Mucosa of rectum (tissue), 2 donors: ENCODE measurements around the gene VPS36.
A peak's percentile ranks its signal among the peaks of the same experiment; 100 is the strongest.
"Not testable (repeated sequence)": the region's sequence is repeated elsewhere in the genome, so short reads cannot be mapped to it uniquely, and the experiment has no call there.

Experiments used
- H3K27ac ChIP-seq, 2 donors: one replicate each; pipeline ENCODE4 v1.7.0; 2013; ENCODE audit warnings: inconsistent platforms in 2 of 2, low read depth in 2 of 2, low read length in 2 of 2
- H3K27me3 ChIP-seq, 2 donors: one replicate each; pipeline ENCODE4 v1.7.0; 2013; ENCODE audit warnings: low read length in 2 of 2; ENCODE audit not compliant: control insufficient read depth in 2 of 2, insufficient read depth in 2 of 2
- H3K36me3 ChIP-seq, 2 donors: one replicate each; pipeline ENCODE4 v1.7.0; 2013; ENCODE audit warnings: low read length in 2 of 2; ENCODE audit not compliant: control insufficient read depth in 2 of 2, insufficient read depth in 2 of 2
- H3K4me1 ChIP-seq, 2 donors: one replicate each; pipeline ENCODE4 v1.7.0; 2013; ENCODE audit warnings: low read length in 2 of 2, mild to moderate bottlenecking in 1 of 2; ENCODE audit not compliant: control insufficient read depth in 2 of 2, insufficient read depth in 2 of 2
- H3K4me3 ChIP-seq, 2 donors: one replicate each; pipeline ENCODE4 v1.7.0; 2013; ENCODE audit warnings: low read length in 2 of 2
- H3K9ac ChIP-seq, 2 donors: one replicate each; pipeline ENCODE4 v1.7.0; 2013; ENCODE audit warnings: low read length in 2 of 2, low read depth in 1 of 2, mild to moderate bottlenecking in 1 of 2
- H3K9me3 ChIP-seq, 2 donors: one replicate each; pipeline ENCODE4 v1.7.0; 2013; ENCODE audit warnings: low read length in 2 of 2; ENCODE audit not compliant: control insufficient read depth in 2 of 2
- donor health status: healthy.
- donor health status: Normal muscosa, but diverticular disease.

The VPS36 gene

GRCh38 chr13:52408071-52408658 lies 42.3 kb downstream of the VPS36 start:
- H3K9me3 ChIP-seq, H3K27me3 ChIP-seq, H3K4me3 ChIP-seq, H3K9ac ChIP-seq, H3K4me1 ChIP-seq, H3K27ac ChIP-seq: not testable (repeated sequence)
- peaks cover 9 to 13% of the 10 kb centered on the region in 2 donors for H3K36me3 ChIP-seq

GRCh38 chr13:52407436-52407835 lies 43.0 kb downstream of the VPS36 start:
- not testable (repeated sequence) for H3K36me3 ChIP-seq, H3K9ac ChIP-seq, H3K4me1 ChIP-seq, H3K9me3 ChIP-seq, H3K27ac ChIP-seq, H3K4me3 ChIP-seq, H3K27me3 ChIP-seq

- Histone ChIP-seq H3K27ac (no peak overlapping the region), H3K9ac (no peak overlapping the region), H3K36me3 (peaks cover 2 to 5% of the 10 kb centered on the region in 2 donors), H3K4me1 (peaks cover 0 to 8% of the 10 kb centered on the region in 2 donors), H3K4me3 (no peak overlapping the region), H3K27me3 (peaks cover 5 to 8% of the 10 kb centered on the region in 2 donors), H3K9me3 (no peaks in the 10 kb centered on the region)
These were observed 43.8 kb downstream of the VPS36 start for GRCh38 chr13:52406629-52407028.

GRCh38 chr13:52405767-52406494 lies 44.5 kb downstream of the VPS36 start, which contains the start of gene THSD1:
TSS of gene THSD1 (minus strand) at chr13:52406172. CDS start at chr13:52402600, 3,572 bp downstream.
- Histone ChIP-seq H3K9me3 (no peaks in the 10 kb centered on the region), H3K36me3 (peaks cover 0 to 2% of the 10 kb centered on the region in 2 donors), H3K4me3 (peak within 1 kb of the TSS; percentile 44 to 46), H3K27ac (no peak within 1 kb of the TSS), H3K27me3 (peaks cover 5 to 8% of the 10 kb centered on the region in 2 donors), H3K9ac (peak within 1 kb of the TSS in 1 of 2 donors; percentile 37), H3K4me1 (peaks cover 0 to 8% of the 10 kb centered on the region in 2 donors)

DNA sequence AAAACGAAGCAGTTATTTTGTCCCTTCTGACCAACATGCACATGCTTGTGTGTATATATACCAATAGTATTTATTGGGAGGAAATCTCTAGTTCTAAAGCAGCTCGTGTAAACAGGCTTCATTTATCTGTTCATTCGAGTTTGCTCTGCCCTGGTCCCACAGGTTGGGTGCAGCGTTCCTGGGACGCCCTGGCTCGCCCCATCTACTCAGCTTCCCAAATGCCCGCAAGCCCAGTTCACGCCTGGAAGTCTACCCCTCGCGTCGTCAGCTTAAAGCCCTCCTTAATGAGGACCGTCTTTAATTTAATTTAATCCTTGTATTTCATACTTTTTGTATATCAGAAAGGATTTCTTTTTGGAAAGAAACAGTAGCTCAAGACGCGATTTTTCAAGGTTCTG lies 45.1 kb downstream of the VPS36 start:
- Histone ChIP-seq H3K27me3 (peaks cover 5 to 8% of the 10 kb centered on the region in 2 donors), H3K4me1 (peaks cover 0 to 8% of the 10 kb centered on the region in 2 donors), H3K27ac (no peak overlapping the region), H3K9ac (peak overlapping the region in 1 of 2 donors; percentile 37), H3K4me3 (peak overlapping the region; percentile 44 to 46), H3K9me3 (no peaks in the 10 kb centered on the region), H3K36me3 (no peaks in the 10 kb centered on the region)

DNA sequence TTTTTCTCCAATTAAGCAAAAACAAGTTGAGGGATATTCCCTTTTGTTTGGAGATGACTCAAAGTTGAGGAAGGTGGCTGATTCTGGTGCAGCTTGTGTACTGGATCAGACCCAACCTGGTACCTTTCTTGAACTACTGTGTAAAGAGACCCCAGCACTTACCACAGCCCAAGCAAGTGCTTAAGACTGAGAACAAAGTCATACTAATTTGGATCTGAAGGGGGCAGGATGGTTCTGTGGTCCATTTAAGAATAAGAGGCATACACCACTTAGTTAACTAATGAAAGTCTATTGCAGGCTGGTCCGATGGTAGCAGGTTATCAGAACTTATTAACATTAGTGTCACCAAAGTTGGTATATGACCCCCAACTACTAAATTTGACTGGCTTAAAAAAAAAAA lies 50.7 kb downstream of the VPS36 start:
- Histone ChIP-seq H3K9ac (no peak overlapping the region), H3K9me3 (no peaks in the 10 kb centered on the region), H3K36me3 (no peaks in the 10 kb centered on the region), H3K4me1 (peaks cover 0 to 3% of the 10 kb centered on the region in 2 donors), H3K27ac (no peak overlapping the region), H3K4me3 (no peak overlapping the region), H3K27me3 (peaks cover 0 to 2% of the 10 kb centered on the region in 2 donors)

GRCh38 chr13:52399046-52399445 lies 51.4 kb downstream of the VPS36 start:
- no peaks in the 10 kb centered on the region for H3K4me1 ChIP-seq
- no peak overlapping the region for H3K27ac ChIP-seq
- no peak overlapping the region for H3K4me3 ChIP-seq
- no peak overlapping the region for H3K9ac ChIP-seq
- H3K9me3 ChIP-seq, result no peaks in the 10 kb centered on the region
- H3K36me3 ChIP-seq, result no peaks in the 10 kb centered on the region
- no peaks in the 10 kb centered on the region for H3K27me3 ChIP-seq

- no peaks in the 10 kb centered on the region for H3K27me3 ChIP-seq
- H3K4me1 ChIP-seq, result no peaks in the 10 kb centered on the region
- no peak overlapping the region for H3K4me3 ChIP-seq
- H3K9me3 ChIP-seq, result no peaks in the 10 kb centered on the region
- H3K36me3 ChIP-seq, result no peaks in the 10 kb centered on the region
- no peak overlapping the region for H3K9ac ChIP-seq
- no peak overlapping the region for H3K27ac ChIP-seq
These were observed 54.7 kb downstream of the VPS36 start for GRCh38 chr13:52395704-52396103.

DNA sequence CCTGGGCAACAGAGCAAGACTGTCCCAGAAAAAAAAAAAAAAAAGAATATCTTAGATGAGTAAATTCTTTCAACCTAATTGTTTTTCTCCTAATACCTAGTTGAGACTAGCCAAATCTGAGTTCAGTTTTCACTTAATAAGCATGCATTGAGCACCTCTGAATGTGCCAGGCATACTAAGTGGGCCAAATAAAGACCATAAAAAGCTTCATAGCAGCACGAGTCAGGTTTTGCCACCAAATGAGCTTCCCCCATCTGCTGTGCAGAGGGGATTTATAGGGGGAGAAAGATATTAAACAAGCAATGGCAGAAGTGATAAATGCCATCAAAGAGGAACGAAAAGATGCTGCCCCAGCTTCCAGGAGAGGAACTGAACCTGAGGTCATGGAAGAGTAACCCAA lies 55.8 kb downstream of the VPS36 start:
- Histone ChIP-seq H3K9me3 (no peaks in the 10 kb centered on the region), H3K36me3 (no peaks in the 10 kb centered on the region), H3K27ac (no peak overlapping the region), H3K4me1 (no peaks in the 10 kb centered on the region), H3K27me3 (no peaks in the 10 kb centered on the region), H3K4me3 (no peak overlapping the region), H3K9ac (no peak overlapping the region)

DNA sequence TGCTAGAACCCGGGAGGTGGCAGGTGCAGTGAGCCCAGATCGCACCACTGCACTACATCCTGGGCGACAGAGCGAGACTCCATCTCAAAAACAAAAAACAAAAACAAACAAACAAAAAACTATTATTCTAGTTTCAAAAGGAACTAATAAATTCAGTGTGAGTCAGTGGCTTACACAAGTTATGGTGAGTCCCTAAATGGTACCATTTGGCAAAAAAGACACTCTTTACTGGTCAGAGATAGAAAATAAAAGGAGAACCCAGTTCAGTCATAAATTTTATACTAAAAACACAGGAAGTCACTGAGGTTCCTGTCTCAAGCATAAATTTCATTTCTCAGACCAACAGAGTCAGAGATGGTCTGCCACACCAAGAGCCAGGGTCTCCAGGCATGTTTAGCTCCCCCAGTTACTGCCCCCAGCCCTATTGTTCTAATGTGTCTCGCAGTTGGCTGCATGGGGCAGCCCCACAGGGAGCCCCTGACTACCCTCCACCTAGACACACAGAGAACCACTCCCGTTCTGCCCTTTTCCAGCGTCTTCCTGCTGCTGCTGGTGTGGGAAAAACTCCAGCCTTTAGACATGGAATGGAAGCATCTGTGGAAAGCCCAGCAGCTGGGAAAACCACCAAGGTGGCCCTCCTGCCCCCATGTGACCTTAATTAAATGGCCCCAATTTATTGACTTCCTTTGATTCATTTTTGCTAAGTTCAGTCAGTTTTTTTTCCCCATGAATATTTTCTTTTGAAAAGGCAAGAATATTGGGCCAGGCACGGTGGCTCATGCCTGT lies 56.7 kb downstream of the VPS36 start:
- Histone ChIP-seq H3K9ac (no peak overlapping the region), H3K27ac (no peak overlapping the region), H3K4me1 (no peaks in the 10 kb centered on the region), H3K27me3 (no peaks in the 10 kb centered on the region), H3K36me3 (no peaks in the 10 kb centered on the region), H3K4me3 (no peak overlapping the region), H3K9me3 (no peaks in the 10 kb centered on the region)
